A673 (cell line): ENCODE data around the gene OXNAD1.

ENCODE experiments used
- EZH2 ChIP-seq: fragments of 200-600 bp; sonication (generic); IDR thresholded peaks from 2 replicates; pipeline ENCODE4 v1.6.1; 2017; ENCODE audit warnings: borderline replicate concordance, low read depth, mild to moderate bottlenecking, mixed read lengths, antibody characterized with exemption, low read length; ENCODE audit not compliant: poor library complexity, severe bottlenecking
- TF ChIP-seq, protein P1 (sequence below): fragments of 300-800, 200-600 bp; sonication (generic); conservative IDR thresholded peaks from 2 replicates; pipeline ENCODE4 v1.5.1; 2017; ENCODE audit warnings: low read depth, mild to moderate bottlenecking, antibody characterized with exemption, low read length, moderate library complexity, mixed read lengths

DNA sequence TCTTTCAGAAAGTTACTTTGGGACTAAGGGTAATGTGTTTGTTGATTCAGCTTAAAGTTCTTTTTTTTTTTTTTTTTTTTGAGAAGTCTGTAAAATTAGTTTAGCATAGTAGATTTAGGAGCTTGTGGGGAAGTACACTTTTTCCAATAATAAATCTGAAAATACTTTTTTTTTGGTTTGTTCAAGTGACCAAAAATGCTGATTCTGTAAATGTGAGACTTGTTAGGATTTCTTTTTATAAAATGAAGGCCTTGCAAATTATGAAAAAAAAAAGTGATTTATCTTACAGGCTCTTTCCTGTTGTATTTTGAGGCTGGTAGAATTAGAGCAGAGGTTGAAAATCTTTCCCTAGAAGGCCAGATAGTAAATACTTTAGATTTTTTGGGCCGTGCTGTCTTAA is 7.6 kb downstream of the OXNAD1 start:
- TF ChIP-seq, protein P1, sequence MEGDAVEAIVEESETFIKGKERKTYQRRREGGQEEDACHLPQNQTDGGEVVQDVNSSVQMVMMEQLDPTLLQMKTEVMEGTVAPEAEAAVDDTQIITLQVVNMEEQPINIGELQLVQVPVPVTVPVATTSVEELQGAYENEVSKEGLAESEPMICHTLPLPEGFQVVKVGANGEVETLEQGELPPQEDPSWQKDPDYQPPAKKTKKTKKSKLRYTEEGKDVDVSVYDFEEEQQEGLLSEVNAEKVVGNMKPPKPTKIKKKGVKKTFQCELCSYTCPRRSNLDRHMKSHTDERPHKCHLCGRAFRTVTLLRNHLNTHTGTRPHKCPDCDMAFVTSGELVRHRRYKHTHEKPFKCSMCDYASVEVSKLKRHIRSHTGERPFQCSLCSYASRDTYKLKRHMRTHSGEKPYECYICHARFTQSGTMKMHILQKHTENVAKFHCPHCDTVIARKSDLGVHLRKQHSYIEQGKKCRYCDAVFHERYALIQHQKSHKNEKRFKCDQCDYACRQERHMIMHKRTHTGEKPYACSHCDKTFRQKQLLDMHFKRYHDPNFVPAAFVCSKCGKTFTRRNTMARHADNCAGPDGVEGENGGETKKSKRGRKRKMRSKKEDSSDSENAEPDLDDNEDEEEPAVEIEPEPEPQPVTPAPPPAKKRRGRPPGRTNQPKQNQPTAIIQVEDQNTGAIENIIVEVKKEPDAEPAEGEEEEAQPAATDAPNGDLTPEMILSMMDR, result no peak
- no peak for TF ChIP-seq EZH2
